Stimulated activated CD8-positive, alpha-beta memory T cell treated with anti-CD3 and anti-CD28 coated beads, Interleukin-4, amount 100 ng/mL, for 4 hours (primary cell): ENCODE data around the gene SEC61A1.

Source experiments
- DNase-seq, 2 donors: peaks; one replicate each; pipeline ENCODE4 v3.0.0-alpha.2; 2020; ENCODE audit warnings: low read depth in 2 of 2, low spot score in 1 of 2

The SEC61A1 gene

DNA sequence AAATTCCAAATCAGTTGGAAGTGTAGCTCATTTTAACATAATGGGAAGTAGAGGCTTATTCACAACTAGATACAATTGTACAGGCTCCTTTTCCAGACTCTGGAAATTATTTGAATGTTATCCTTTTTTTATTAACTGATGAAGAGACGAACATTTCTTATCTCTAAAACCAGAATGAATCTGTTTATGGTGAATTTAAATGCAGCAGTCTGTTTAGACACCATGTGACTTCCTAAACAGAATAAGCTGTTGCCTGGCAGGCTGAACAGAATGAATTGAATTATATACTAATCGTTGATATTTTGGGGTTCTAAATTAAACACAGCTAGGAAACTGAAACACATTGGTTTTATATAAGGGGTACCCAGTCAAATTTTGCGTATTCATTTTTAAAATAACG lies 4.0 kb downstream of the SEC61A1 start:
- no peak for DNase-seq

- DNase-seq, result no peak
These were observed 8.5 kb downstream of the SEC61A1 start for GRCh38 chr3:128060473-128061381.

- DNase-seq, result no peak
These were observed 10.0 kb downstream of the SEC61A1 start for GRCh38 chr3:128062033-128062745.

GRCh38 chr3:128063865-128064264 lies 11.6 kb downstream of the SEC61A1 start:
- no peak for DNase-seq

DNA sequence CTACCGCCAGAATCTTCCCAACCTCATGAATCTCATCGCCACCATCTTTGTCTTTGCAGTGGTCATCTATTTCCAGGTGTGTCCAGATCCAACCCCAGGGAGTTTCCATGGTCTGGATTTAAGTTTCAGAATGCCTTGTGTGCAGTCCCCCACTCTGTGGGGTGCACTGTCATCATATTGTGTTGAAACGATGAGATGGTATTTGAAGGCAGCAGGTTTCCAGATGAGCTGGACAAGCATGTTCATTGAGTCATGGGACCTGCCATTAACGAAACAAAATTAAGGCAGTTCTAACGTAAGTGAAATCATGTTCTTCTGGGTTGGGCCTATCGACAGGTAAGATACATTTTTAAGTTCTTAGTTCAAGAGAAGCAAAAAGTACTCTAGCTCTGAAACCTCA lies 12.7 kb downstream of the SEC61A1 start:
- DNase-seq, result no peak

GRCh38 chr3:128066114-128066513 lies 13.9 kb downstream of the SEC61A1 start:
- DNase-seq, result no peak

DNA sequence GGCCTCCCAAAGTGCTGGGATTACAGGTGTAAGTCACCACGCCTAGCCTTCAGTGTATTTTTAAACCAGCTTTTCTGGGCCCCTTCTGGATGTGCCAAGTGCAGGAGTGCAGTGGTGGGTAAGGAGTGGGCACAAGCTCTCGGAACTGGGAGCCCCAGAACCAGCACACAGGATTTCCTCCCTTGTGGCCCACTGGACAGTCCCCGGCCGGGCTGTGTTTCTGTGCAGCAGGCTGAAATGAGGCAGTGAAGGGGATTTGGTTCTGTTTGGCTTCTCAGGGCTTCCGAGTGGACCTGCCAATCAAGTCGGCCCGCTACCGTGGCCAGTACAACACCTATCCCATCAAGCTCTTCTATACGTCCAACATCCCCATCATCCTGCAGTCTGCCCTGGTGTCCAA lies 14.4 kb downstream of the SEC61A1 start:
- no peak for DNase-seq

- no peak for DNase-seq
These were observed 15.3 kb downstream of the SEC61A1 start for GRCh38 chr3:128067489-128067888.

- no peak for DNase-seq
These were observed 16.0 kb downstream of the SEC61A1 start for GRCh38 chr3:128068156-128068620.

DNA sequence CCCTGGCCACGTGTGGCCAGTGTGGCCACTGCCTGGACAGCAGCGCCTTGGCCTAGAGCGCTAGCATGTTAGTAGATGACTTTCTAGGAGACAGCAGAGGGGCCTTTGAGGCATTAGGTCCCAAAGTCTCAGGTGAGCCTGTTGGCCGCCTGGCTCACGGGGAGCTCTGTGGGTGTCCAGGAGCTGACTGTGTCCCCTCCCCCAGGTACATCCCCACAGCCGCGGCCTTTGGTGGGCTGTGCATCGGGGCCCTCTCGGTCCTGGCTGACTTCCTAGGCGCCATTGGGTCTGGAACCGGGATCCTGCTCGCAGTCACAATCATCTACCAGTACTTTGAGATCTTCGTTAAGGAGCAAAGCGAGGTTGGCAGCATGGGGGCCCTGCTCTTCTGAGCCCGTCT lies 17.0 kb downstream of the SEC61A1 start:
- DNase-seq, result no peak

GRCh38 chr3:128070898-128071591 lies 18.8 kb downstream of the SEC61A1 start:
- no peak for DNase-seq

- DNase-seq, result no peak
These were observed 19.7 kb downstream of the SEC61A1 start for GRCh38 chr3:128071771-128072453.

- no peak for DNase-seq
These were observed 20.4 kb downstream of the SEC61A1 start for GRCh38 chr3:128072454-128073184.

- no peak for DNase-seq
These were observed 21.0 kb downstream of the SEC61A1 start for GRCh38 chr3:128073185-128073725.

DNA sequence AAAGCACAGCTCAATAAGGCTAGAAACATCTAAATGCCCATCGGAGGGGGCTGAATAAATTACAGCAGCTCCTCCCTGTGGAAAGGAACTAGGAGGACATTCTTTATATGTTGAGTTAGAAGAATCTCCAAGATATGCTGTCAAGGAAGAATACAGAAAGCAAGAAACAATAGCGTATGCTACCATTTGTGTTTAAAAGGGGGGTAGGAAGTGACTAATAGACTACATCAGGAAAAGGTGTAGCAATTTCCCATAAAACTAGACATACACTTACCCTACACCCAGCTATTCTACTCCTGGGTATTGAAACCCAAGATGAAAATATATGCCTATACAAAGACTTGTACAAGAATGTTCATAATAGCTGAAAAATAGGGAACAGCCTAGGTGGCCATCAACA lies 21.6 kb downstream of the SEC61A1 start:
- no peak for DNase-seq

GRCh38 chr3:128074851-128075521 lies 22.7 kb downstream of the SEC61A1 start:
- no peak for DNase-seq

DNA sequence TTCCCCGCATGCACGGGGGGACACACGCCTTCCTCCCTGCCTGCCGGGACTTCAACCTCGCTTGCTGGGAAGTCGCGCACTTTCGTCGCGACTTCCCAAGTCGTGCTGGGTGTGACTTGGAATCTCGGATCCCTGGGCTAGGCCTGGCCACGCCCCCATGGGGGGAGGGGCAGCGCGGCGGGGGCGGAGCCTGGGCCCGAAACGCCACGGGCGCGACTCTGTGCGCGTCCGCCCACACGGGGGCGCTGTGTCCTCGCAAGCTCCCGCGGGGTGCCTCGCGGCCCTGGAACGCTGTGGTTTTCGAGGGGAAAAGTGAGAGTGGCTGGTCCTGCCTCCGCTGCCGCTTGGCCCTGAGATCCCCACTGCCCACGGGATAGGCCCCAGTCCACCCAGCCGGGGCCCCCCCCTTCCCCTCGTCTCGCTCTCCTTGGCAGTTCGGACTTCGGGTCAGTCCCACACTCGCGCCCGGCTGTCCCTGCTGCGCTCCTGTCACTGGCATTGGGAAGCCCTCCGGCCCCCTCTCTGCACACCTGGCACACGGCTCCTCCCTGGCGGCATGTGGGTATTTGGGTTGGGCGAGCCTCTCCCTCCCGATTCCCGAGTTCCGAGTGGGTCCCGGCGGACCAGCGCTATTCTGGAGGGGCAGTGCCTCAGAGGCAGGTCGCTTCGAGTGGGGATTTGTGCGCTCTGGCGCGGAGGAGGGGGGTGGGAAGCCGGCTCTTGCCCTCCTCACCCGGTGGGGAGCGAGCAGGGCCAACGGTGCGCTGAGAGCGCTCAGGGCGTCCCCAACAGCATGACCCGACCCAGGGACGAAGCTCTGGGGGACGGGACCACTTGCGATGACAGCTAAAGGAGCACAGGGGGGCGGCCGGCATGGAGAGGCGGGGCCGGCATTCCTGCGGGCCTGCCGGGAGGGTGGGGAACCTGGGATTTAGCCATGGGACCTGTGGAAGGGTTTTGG lies 23.6 kb downstream of the SEC61A1 start:
- peak; percentile 67 to 70 for DNase-seq

DNA sequence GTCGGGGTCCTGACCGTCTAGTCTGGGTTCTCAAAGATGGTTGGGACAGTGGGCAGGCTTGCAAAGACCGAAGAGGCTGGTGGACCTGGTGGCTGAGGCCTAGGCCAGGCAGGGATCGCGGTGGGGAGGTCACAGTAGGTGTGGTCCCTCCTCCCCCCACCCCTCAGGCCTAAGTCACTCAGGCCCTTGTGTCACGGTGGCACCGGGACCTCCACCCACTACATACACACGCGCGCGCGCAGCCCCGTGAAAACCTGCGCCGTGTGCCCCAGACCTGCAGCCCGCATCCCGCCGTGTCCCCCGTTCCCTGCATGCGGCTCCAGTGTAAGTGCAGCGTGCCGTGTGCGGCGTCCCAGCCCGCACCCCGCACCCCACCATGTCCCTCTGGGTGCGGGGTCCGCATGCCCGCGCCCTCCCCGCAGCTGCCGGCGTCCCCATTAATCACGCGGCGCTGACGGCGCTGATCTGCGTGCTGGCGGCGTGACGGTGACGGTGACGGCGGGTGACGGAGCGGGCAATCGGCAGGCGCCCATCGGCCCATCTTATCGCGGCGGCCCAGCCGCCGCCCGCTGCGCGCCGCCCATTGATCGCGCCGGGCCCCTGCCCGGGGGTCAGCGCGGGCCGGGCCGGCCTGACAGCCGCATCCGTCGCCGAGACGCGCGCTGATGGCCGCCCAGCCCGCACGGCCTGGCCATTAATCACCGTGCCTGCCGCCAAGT lies 24.4 kb downstream of the SEC61A1 start:
- DNase-seq, result no peak
